H9 (cell line): ENCODE data around the gene QSER1. TPM values are rescaled to one million over a fixed set of nuclear protein-coding genes. Genes with fewer than 3 reads are reported as not detected.

Experiments used
- DNase-seq: peaks from one replicate; pipeline ENCODE4 v3.0.0-alpha.2; 2017
- H2AFZ ChIP-seq: one replicate; pipeline ENCODE4 v1.6.1; 2013; ENCODE audit warnings: mild to moderate bottlenecking, low read length, control low read depth, moderate library complexity
- H2AK5ac ChIP-seq: 2 replicates; pipeline ENCODE4 v1.6.1; 2013; ENCODE audit warnings: low read length, control low read depth, mixed read lengths; ENCODE audit not compliant: insufficient read length
- H2BK120ac ChIP-seq: one replicate; pipeline ENCODE4 v1.6.1; 2013; ENCODE audit warnings: low read depth, mild to moderate bottlenecking, low read length, control low read depth, inconsistent platforms; ENCODE audit not compliant: poor library complexity, severe bottlenecking
- H2BK12ac ChIP-seq: 2 replicates; pipeline ENCODE4 v1.6.1; 2013; ENCODE audit warnings: low read length, control low read depth, mixed read lengths, low read depth; ENCODE audit not compliant: insufficient read length
- H2BK15ac ChIP-seq: 2 replicates; pipeline ENCODE4 v1.6.1; 2013; ENCODE audit warnings: low read depth, low read length, control low read depth
- H2BK20ac ChIP-seq: one replicate; pipeline ENCODE4 v1.6.1; 2013; ENCODE audit warnings: low read depth, mild to moderate bottlenecking, low read length, control low read depth, inconsistent platforms; ENCODE audit not compliant: poor library complexity, severe bottlenecking
- H2BK5ac ChIP-seq: 2 replicates; pipeline ENCODE4 v1.6.1; 2013; ENCODE audit warnings: low read length, control low read depth, mixed read lengths; ENCODE audit not compliant: insufficient read length
- H3K14ac ChIP-seq: 2 replicates; pipeline ENCODE4 v1.6.1; 2013; ENCODE audit warnings: low read length, control low read depth; ENCODE audit not compliant: insufficient read depth
- H3K18ac ChIP-seq: 2 replicates; pipeline ENCODE4 v1.6.1; 2013; ENCODE audit warnings: low read depth, mild to moderate bottlenecking, mixed read lengths, low read length, control low read depth; ENCODE audit not compliant: insufficient read length
- H3K23ac ChIP-seq: 2 replicates; pipeline ENCODE4 v1.6.1; 2013; ENCODE audit warnings: low read length, control low read depth, mixed read lengths, low read depth; ENCODE audit not compliant: insufficient read length
- H3K23me2 ChIP-seq: 2 replicates; pipeline ENCODE4 v1.6.1; 2013; ENCODE audit warnings: low read depth, mild to moderate bottlenecking, mixed read lengths, low read length, control low read depth; ENCODE audit not compliant: insufficient read length, poor library complexity, severe bottlenecking
- H3K27ac ChIP-seq: 2 replicates; pipeline ENCODE4 v1.5.1; 2013; ENCODE audit warnings: low read length, control low read depth, mixed read lengths, low read depth; ENCODE audit not compliant: insufficient read length
- H3K27me3 ChIP-seq: 2 replicates; pipeline ENCODE4 v1.6.1; 2013; ENCODE audit warnings: low read length, control low read depth, inconsistent platforms; ENCODE audit not compliant: insufficient read depth
- H3K4ac ChIP-seq: 2 replicates; pipeline ENCODE4 v1.6.1; 2013; ENCODE audit warnings: low read depth, mild to moderate bottlenecking, control low read depth, inconsistent platforms, low read length, moderate library complexity
- H3K4me1 ChIP-seq: 2 replicates; pipeline ENCODE4 v1.6.1; 2013; ENCODE audit warnings: low read length, control low read depth, inconsistent platforms; ENCODE audit not compliant: insufficient read depth
- H3K4me2 ChIP-seq: 2 replicates; pipeline ENCODE4 v1.6.1; 2013; ENCODE audit warnings: low read length, control low read depth, mixed read lengths; ENCODE audit not compliant: insufficient read length, insufficient read depth
- H3K56ac ChIP-seq: 2 replicates; pipeline ENCODE4 v1.6.1; 2013; ENCODE audit warnings: low read depth, mild to moderate bottlenecking, mixed read lengths, low read length, control low read depth; ENCODE audit not compliant: insufficient read length
- H3K79me1 ChIP-seq: 2 replicates; pipeline ENCODE4 v1.6.1; 2013; ENCODE audit warnings: low read depth, mild to moderate bottlenecking, moderate library complexity, low read length, control low read depth, inconsistent platforms; ENCODE audit not compliant: insufficient read depth, poor library complexity, severe bottlenecking
- H3K79me2 ChIP-seq: 2 replicates; pipeline ENCODE4 v1.6.1; 2013; ENCODE audit warnings: low read length, control low read depth, inconsistent platforms; ENCODE audit not compliant: insufficient read depth
- H3K9ac ChIP-seq: 2 replicates; pipeline ENCODE4 v1.6.1; 2013; ENCODE audit warnings: low read length, control low read depth, mixed read lengths; ENCODE audit not compliant: insufficient read length; ENCODE audit errors: extremely low read depth
- H3K9me3 ChIP-seq: one replicate; pipeline ENCODE4 v1.6.1; 2013; ENCODE audit warnings: low read depth, low read length, inconsistent platforms; ENCODE audit not compliant: control insufficient read depth
- H3T11ph ChIP-seq: one replicate; pipeline ENCODE4 v1.6.1; 2013; ENCODE audit warnings: mild to moderate bottlenecking, low read length, control low read depth, inconsistent platforms
- H4K20me1 ChIP-seq: one replicate; pipeline ENCODE4 v1.6.1; 2013; ENCODE audit not compliant: control insufficient read depth, insufficient read length, insufficient read depth
- H4K5ac ChIP-seq: 2 replicates; pipeline ENCODE4 v1.6.1; 2013; ENCODE audit warnings: low read depth, mild to moderate bottlenecking, mixed read lengths, low read length, control low read depth; ENCODE audit not compliant: insufficient read length
- H4K8ac ChIP-seq: replicated peaks from 2 replicates; pipeline ENCODE4 v1.6.1; 2013; ENCODE audit warnings: low read length, control low read depth, mixed read lengths, low read depth; ENCODE audit not compliant: insufficient read length
- H4K91ac ChIP-seq: 2 replicates; pipeline ENCODE4 v1.6.1; 2013; ENCODE audit warnings: low read depth, mild to moderate bottlenecking, moderate library complexity, mixed read lengths, low read length, control low read depth; ENCODE audit not compliant: insufficient read length
- H3K27ac Mint-ChIP-seq, 3 experiments: 2 replicates in 2 of 3; 3 replicates in 1 of 3; pipeline ENCODE4 v1.8.0; 2020 to 2021; ENCODE audit warnings: mixed read lengths in 3 of 3, mild to moderate bottlenecking in 1 of 3, moderate library complexity in 1 of 3
- H3K27me3 Mint-ChIP-seq: 2 replicates; pipeline ENCODE4 v1.8.0; 2021; ENCODE audit warnings: low read depth, mild to moderate bottlenecking, moderate library complexity, mixed read lengths
- H3K36me3 Mint-ChIP-seq, 3 experiments: 2 replicates in 2 of 3; 3 replicates in 1 of 3; pipeline ENCODE4 v1.8.0; 2020 to 2021; ENCODE audit warnings: low read depth in 3 of 3, mixed read lengths in 3 of 3; ENCODE audit not compliant: insufficient read depth in 1 of 3
- H3K4me1 Mint-ChIP-seq, 2 experiments: 2 replicates each; pipeline ENCODE4 v1.8.0; 2020; ENCODE audit warnings: mixed read lengths in 2 of 2
- H3K4me3 Mint-ChIP-seq, 2 experiments: 2 replicates in 1 of 2; 3 replicates in 1 of 2; pipeline ENCODE4 v1.8.0; 2020 to 2021; ENCODE audit warnings: mild to moderate bottlenecking in 2 of 2, mixed read lengths in 2 of 2, moderate library complexity in 1 of 2
- H3K9me3 Mint-ChIP-seq, 2 experiments: 2 replicates in 1 of 2; 3 replicates in 1 of 2; pipeline ENCODE4 v1.8.0; 2020; ENCODE audit warnings: mild to moderate bottlenecking in 2 of 2, mixed read lengths in 2 of 2, moderate library complexity in 1 of 2
- CTCF ChIP-seq: fragments of 200-600 bp; sonication (generic); conservative IDR thresholded peaks from 3 replicates; pipeline ENCODE4 v1.8.0; 2021; ENCODE audit warnings: antibody characterized with exemption, mild to moderate bottlenecking
- WGBS: extraction: QIAGEN DNeasy Blood & Tissue Kit; methylation state at CpG from one replicate; pipeline ENCODE4 v1.1.7; 2013; ENCODE audit warnings: missing lambda C conversion rate, low lambda C conversion rate, mixed read lengths; ENCODE audit not compliant: insufficient read length; ENCODE audit errors: extremely low coverage; 5-methylcytosine and 5-hydroxymethylcytosine counted together
- total RNA-seq: library from RNA; stranded (reverse); gene quantifications from 2 replicates; pipeline ENCODE4 v1.2.1, GENCODE V29; 2021

The QSER1 gene
- total RNA-seq, 1 experiment from 2014 or later = 139 TPM

GRCh38 chr11:32963721-32964120, 71.1 kb downstream of the QSER1 start:
- H2BK5ac ChIP-seq = no peak overlapping the region
- no peak for TF ChIP-seq CTCF
- no peaks in the 10 kb centered on the region for H3K9me3 ChIP-seq
- H2BK12ac ChIP-seq = no peak overlapping the region
- no peak overlapping the region for H3T11ph ChIP-seq
- H3K14ac ChIP-seq = no peak overlapping the region
- no peak overlapping the region for H4K91ac ChIP-seq
- no peak overlapping the region for H3K4me3 Mint-ChIP-seq
- no peak overlapping the region for H2BK15ac ChIP-seq
- no peaks in the 10 kb centered on the region for H3K27me3 ChIP-seq
- no peak for DNase-seq
- WGBS = no CpG with 5 or more reads among the region's 2 CpGs
- no peaks in the 10 kb centered on the region for H3K4me1 ChIP-seq
- H3K9ac ChIP-seq = no peak overlapping the region
- H4K8ac ChIP-seq = no peak overlapping the region
- H3K4me1 Mint-ChIP-seq = 0 out of 4 replicates have a peak, but pooled peaks cover 0 to 2% of the 10 kb centered on the region in 2 experiments
- H3K4ac ChIP-seq = no peak overlapping the region
- peaks cover 45 to 78% (median 78%) of the 10 kb centered on the region in 3 experiments for H3K36me3 Mint-ChIP-seq
- H2BK120ac ChIP-seq = no peak overlapping the region
- no peak overlapping the region for H3K18ac ChIP-seq
- no peak overlapping the region for H3K56ac ChIP-seq
- no peaks in the 10 kb centered on the region for H4K20me1 ChIP-seq
- H4K5ac ChIP-seq = no peak overlapping the region
- no peaks in the 10 kb centered on the region for H3K79me2 ChIP-seq
- no peak overlapping the region; a peak in 1 of 7 replicates for H3K27ac Mint-ChIP-seq
- H3K23me2 ChIP-seq = no peaks in the 10 kb centered on the region
- H3K27ac ChIP-seq = no peak overlapping the region
- no peaks in the 10 kb centered on the region for H3K9me3 Mint-ChIP-seq
- H3K23ac ChIP-seq = no peak overlapping the region
- H3K27me3 Mint-ChIP-seq = no peaks in the 10 kb centered on the region
- H3K4me2 ChIP-seq = no peak overlapping the region
- H2AFZ ChIP-seq = no peak overlapping the region
- H2AK5ac ChIP-seq = no peak overlapping the region
- H2BK20ac ChIP-seq = no peak overlapping the region
- no peaks in the 10 kb centered on the region for H3K79me1 ChIP-seq
